Progenitor cell of endocrine pancreas (in vitro differentiated cells): Measurements from ENCODE around the gene IRGC. TPM values are rescaled to one million over a fixed set of nuclear protein-coding genes. Genes with fewer than 3 reads are reported as not detected.

ENCODE experiments used
- DNase-seq: peaks from one replicate; pipeline ENCODE4 v3.0.0; 2021; ENCODE audit warnings: low spot score; ENCODE audit not compliant: unreplicated experiment
- H3K27ac Mint-ChIP-seq: 2 replicates; pipeline ENCODE4 v1.8.0; 2021; ENCODE audit warnings: mild to moderate bottlenecking, moderate library complexity, mixed read lengths
- H3K27me3 Mint-ChIP-seq: 2 replicates; pipeline ENCODE4 v1.8.0; 2021; ENCODE audit warnings: mixed read lengths
- H3K36me3 Mint-ChIP-seq: 2 replicates; pipeline ENCODE4 v1.8.0; 2022; ENCODE audit warnings: mixed read lengths; ENCODE audit not compliant: insufficient read depth
- H3K4me1 Mint-ChIP-seq: 2 replicates; pipeline ENCODE4 v1.8.0; 2021; ENCODE audit warnings: low read depth, mixed read lengths
- H3K4me3 Mint-ChIP-seq: 2 replicates; pipeline ENCODE4 v1.8.0; 2021; ENCODE audit warnings: low read depth, mild to moderate bottlenecking, moderate library complexity, mixed read lengths
- H3K9me3 Mint-ChIP-seq: 2 replicates; pipeline ENCODE4 v1.8.0; 2021; ENCODE audit warnings: low read depth, mixed read lengths
- CTCF ChIP-seq: fragments of 200-600 bp; sonication (generic); IDR thresholded peaks from one replicate; pipeline ENCODE4 v1.5.0; 2021; ENCODE audit warnings: antibody characterized with exemption, mild to moderate bottlenecking; ENCODE audit not compliant: unreplicated experiment
- total RNA-seq: library from RNA; stranded (reverse); gene quantifications from 2 replicates; pipeline ENCODE4 v1.2.1, GENCODE V29; 2021

The IRGC gene
- total RNA-seq, 1 donor from 2014 or later: not detected

- H3K9me3 Mint-ChIP-seq: no peaks in the 10 kb centered on the region
- H3K27me3 Mint-ChIP-seq: peaks cover 2% of the 10 kb centered on the region
- H3K4me3 Mint-ChIP-seq: no peak overlapping the region
- no peak for TF ChIP-seq CTCF
- H3K4me1 Mint-ChIP-seq: peaks cover 2% of the 10 kb centered on the region
- no peak for DNase-seq
- H3K27ac Mint-ChIP-seq: no peak overlapping the region
- H3K36me3 Mint-ChIP-seq: no peaks in the 10 kb centered on the region
These were observed 2.9 kb downstream of the IRGC start for GRCh38 chr19:43718627-43719377.

GRCh38 chr19:43719378-43719868 lies 3.5 kb downstream of the IRGC start:
- Mint-ChIP-seq H3K4me3 (no peak overlapping the region), H3K4me1 (peaks cover 2% of the 10 kb centered on the region), H3K27ac (no peak overlapping the region), H3K36me3 (no peaks in the 10 kb centered on the region), H3K9me3 (no peaks in the 10 kb centered on the region), H3K27me3 (peaks cover 2% of the 10 kb centered on the region)
- DNase-seq: no peak
- no peak for TF ChIP-seq CTCF

- no peaks in the 10 kb centered on the region for H3K9me3 Mint-ChIP-seq
- H3K4me3 Mint-ChIP-seq: no peak overlapping the region
- TF ChIP-seq CTCF: no peak
- no peaks in the 10 kb centered on the region for H3K36me3 Mint-ChIP-seq
- DNase-seq: no peak
- H3K4me1 Mint-ChIP-seq: peaks cover 2% of the 10 kb centered on the region
- H3K27ac Mint-ChIP-seq: no peak overlapping the region
- H3K27me3 Mint-ChIP-seq: peaks cover 2% of the 10 kb centered on the region
These were observed 4.0 kb downstream of the IRGC start for GRCh38 chr19:43719918-43720317.

- Mint-ChIP-seq H3K4me1 (no peaks in the 10 kb centered on the region), H3K27me3 (no peaks in the 10 kb centered on the region), H3K4me3 (no peak overlapping the region), H3K9me3 (no peaks in the 10 kb centered on the region), H3K36me3 (no peaks in the 10 kb centered on the region), H3K27ac (no peak overlapping the region)
- no peak for DNase-seq
- TF ChIP-seq CTCF: no peak
These were observed 5.1 kb downstream of the IRGC start for GRCh38 chr19:43720936-43721335.

- Mint-ChIP-seq H3K27ac (no peak overlapping the region), H3K27me3 (no peaks in the 10 kb centered on the region), H3K4me1 (no peaks in the 10 kb centered on the region), H3K4me3 (no peak overlapping the region), H3K9me3 (no peaks in the 10 kb centered on the region), H3K36me3 (no peaks in the 10 kb centered on the region)
- DNase-seq: no peak
- no peak for TF ChIP-seq CTCF
These were observed 5.7 kb downstream of the IRGC start for GRCh38 chr19:43721469-43722048.
